ENCODE measurements around the gene ETS1.

Gene ETS1

GRCh38 chr11:128619007-128619406 lies 31.6 kb upstream of the ETS1 start:
- no peak for DNase-seq

- no peak for DNase-seq
Observed at GRCh38 chr11:128618603-128619002, 31.2 kb upstream of the ETS1 start.

- no peak for DNase-seq
Observed at GRCh38 chr11:128616161-128616560, 28.8 kb upstream of the ETS1 start.

- DNase-seq: no peak
Observed at GRCh38 chr11:128615612-128616011, 28.3 kb upstream of the ETS1 start.

GRCh38 chr11:128615076-128615475 lies 27.7 kb upstream of the ETS1 start:
- no peak for DNase-seq

GRCh38 chr11:128614026-128614425 lies 26.7 kb upstream of the ETS1 start:
- DNase-seq: no peak

GRCh38 chr11:128613300-128613995 lies 26.1 kb upstream of the ETS1 start:
- no peak for DNase-seq

GRCh38 chr11:128610721-128611617 lies 23.6 kb upstream of the ETS1 start:
- DNase-seq: no peak

- no peak for DNase-seq
Observed at GRCh38 chr11:128609785-128610184, 22.4 kb upstream of the ETS1 start.

- no peak for DNase-seq
Observed at GRCh38 chr11:128608746-128609407, 21.5 kb upstream of the ETS1 start.

- no peak for DNase-seq
Observed at GRCh38 chr11:128607819-128608218, 20.5 kb upstream of the ETS1 start.

- DNase-seq: no peak
Observed at GRCh38 chr11:128604723-128605122, 17.4 kb upstream of the ETS1 start.

- no peak for DNase-seq
Observed at GRCh38 chr11:128603752-128604414, 16.5 kb upstream of the ETS1 start.

- no peak for DNase-seq
Observed at GRCh38 chr11:128603003-128603696, 15.8 kb upstream of the ETS1 start.

- peak; percentile 55 for DNase-seq
Observed at GRCh38 chr11:128599729-128600128, 12.4 kb upstream of the ETS1 start.

GRCh38 chr11:128598506-128599150 lies 11.3 kb upstream of the ETS1 start:
- DNase-seq: no peak

GRCh38 chr11:128598096-128598495 lies 10.7 kb upstream of the ETS1 start:
- no peak for DNase-seq

- DNase-seq: no peak
Observed at GRCh38 chr11:128597209-128597608, 9.9 kb upstream of the ETS1 start.

- DNase-seq: no peak
Observed at GRCh38 chr11:128596250-128596649, 8.9 kb upstream of the ETS1 start.

- no peak for DNase-seq
Observed at GRCh38 chr11:128595775-128596174, 8.4 kb upstream of the ETS1 start.

- peak; percentile 89 for DNase-seq
Observed at GRCh38 chr11:128595221-128595620, 7.9 kb upstream of the ETS1 start.

- peak; percentile 68 for DNase-seq
Observed at GRCh38 chr11:128594226-128594625, 6.9 kb upstream of the ETS1 start.

Measured in fibroblast of skin of abdomen (primary cell).